Epithelial cell of esophagus (primary cell): Measurements from ENCODE around the gene WNT5B.

Experiments
- DNase-seq: peaks from one replicate; pipeline ENCODE4 v3.0.0; 2010; ENCODE audit warnings: low read depth
- H3K4me3 ChIP-seq: 2 replicates; pipeline ENCODE4 v1.5.1; 2011; ENCODE audit warnings: mild to moderate bottlenecking, low read length, control low read depth
- CTCF ChIP-seq: IDR thresholded peaks from 2 replicates; pipeline ENCODE4 v1.5.1; 2011; ENCODE audit warnings: low read depth, mild to moderate bottlenecking, low read length, control low read depth, inconsistent platforms; ENCODE audit not compliant: insufficient read depth; ENCODE audit errors: missing control alignments

Gene WNT5B

GRCh38 chr12:1616233-1617066 lies 12.6 kb upstream of the WNT5B start:
- H3K4me3 ChIP-seq = no peak overlapping the region
- TF ChIP-seq CTCF = no peak
- peak; percentile 70 for DNase-seq

DNA sequence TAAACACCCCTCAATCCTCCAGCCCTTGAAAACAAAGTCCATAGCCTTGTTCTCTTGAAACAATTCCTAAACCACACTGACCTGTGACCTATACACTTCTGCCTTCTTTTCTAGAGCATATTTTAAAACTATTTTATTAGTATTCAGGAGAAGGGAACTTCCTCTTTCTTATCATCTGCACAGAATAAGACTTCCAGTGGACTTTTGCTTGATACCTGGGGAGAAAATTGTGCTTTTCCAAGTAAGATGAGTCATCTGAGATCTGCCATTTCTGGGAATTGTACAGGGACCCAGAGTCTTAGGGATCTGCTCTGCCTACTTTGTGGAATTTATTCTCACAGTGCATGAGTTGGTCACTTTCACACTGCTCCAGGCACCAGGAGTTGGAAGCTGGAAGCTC lies 10.5 kb upstream of the WNT5B start:
- TF ChIP-seq CTCF = no peak
- H3K4me3 ChIP-seq = no peak overlapping the region
- no peak for DNase-seq

DNA sequence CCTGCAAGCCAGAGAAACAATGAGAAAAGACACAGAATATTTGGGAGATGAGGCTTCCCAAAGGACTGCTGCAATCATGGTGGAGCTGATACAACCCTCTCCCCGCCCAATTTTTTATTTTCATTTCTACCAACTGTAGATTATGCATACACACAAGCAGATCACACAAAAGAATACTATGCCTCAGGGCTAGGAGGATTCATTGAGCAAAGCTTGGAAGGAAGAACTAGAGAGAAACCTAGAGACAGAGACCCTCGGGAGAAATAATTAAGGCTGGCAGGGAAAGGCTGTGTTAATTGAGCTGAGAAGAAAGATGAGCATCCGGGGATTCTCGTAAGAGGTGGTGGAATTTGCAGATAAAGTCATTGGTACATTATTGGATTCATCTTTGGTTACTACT lies 9.9 kb upstream of the WNT5B start:
- no peak overlapping the region for H3K4me3 ChIP-seq
- TF ChIP-seq CTCF = no peak

GRCh38 chr12:1619587-1619986 lies 9.4 kb upstream of the WNT5B start:
- no peak for DNase-seq
- H3K4me3 ChIP-seq = no peak overlapping the region
- TF ChIP-seq CTCF = no peak

More for the DNA sequence above, 9.9 kb upstream of the WNT5B start:
- DNase-seq = no peak

GRCh38 chr12:1620092-1620491 lies 8.9 kb upstream of the WNT5B start:
- TF ChIP-seq CTCF = no peak
- DNase-seq = no peak
- H3K4me3 ChIP-seq = no peak overlapping the region

- no peak for DNase-seq
- no peak for TF ChIP-seq CTCF
- no peak overlapping the region for H3K4me3 ChIP-seq
Observed at GRCh38 chr12:1622406-1622805, 6.6 kb upstream of the WNT5B start.
